Esophagus squamous epithelium (tissue), 5 donors: ENCODE measurements around the gene ZSWIM5. TPM values are rescaled to one million over a fixed set of nuclear protein-coding genes. Genes with fewer than 3 reads are reported as not detected.
"Not testable (repeated sequence)": the region's sequence is repeated elsewhere in the genome, so short reads cannot be mapped to it uniquely, and the experiment has no call there.

Experiments used
- DNase-seq: peaks from one replicate; lab custom pipeline; 2025; lab: John Stamatoyannopoulos, UW
- H3K27ac ChIP-seq, 4 donors: fragments of 200-600 bp; sonication (generic); one replicate each; pipeline ENCODE4 v1.5.1; 2016 to 2019; ENCODE audit warnings: mild to moderate bottlenecking in 1 of 4
- H3K27me3 ChIP-seq, 4 donors: fragments of 200-600 bp; sonication (generic); 1 replicate in 3 of 4; 2 replicates in 1 of 4; pipeline versions ENCODE4 v1.5.1 to v1.6.0; 2017 to 2021; ENCODE audit warnings: antibody characterized with exemption in 1 of 4
- H3K36me3 ChIP-seq, 3 donors: fragments of 200-600 bp; sonication (generic); one replicate each; pipeline ENCODE4 v1.5.1; 2016 to 2019
- H3K4me1 ChIP-seq, 3 donors: fragments of 200-600 bp; sonication (generic); one replicate each; pipeline ENCODE4 v1.5.1; 2017 to 2019
- H3K4me3 ChIP-seq, 4 donors: fragments of 200-600 bp; sonication (generic); 1 replicate in 3 of 4; 2 replicates in 1 of 4; pipeline ENCODE4 v1.5.1; 2016 to 2019; ENCODE audit warnings: mild to moderate bottlenecking in 2 of 4, moderate library complexity in 1 of 4
- H3K9me3 ChIP-seq, 3 donors: fragments of 200-600 bp; sonication (generic); one replicate each; pipeline ENCODE4 v1.5.1; 2016 to 2019
- POLR2A ChIP-seq, 4 donors: fragments of 450-650 bp; IDR thresholded peaks; one replicate each; pipeline ENCODE4 v1.6.1; 2017; ENCODE audit warnings: antibody characterized with exemption in 4 of 4, mild to moderate bottlenecking in 4 of 4, moderate library complexity in 3 of 4
- WGBS, 2 donors: methylation state at CpG; one replicate each; pipeline ENCODE4 v1.1.5; 2018; 5-methylcytosine and 5-hydroxymethylcytosine counted together
- intact Hi-C: fragments of 100-400 bp; cut with DNase I; formaldehyde crosslinking; loops from one replicate; pipeline ENCODE4 v1.15.0; 2022
- total RNA-seq, 4 donors: library from RNA; depleted of rRNA; stranded (reverse); fragments of >200 nt; gene quantifications; one replicate each; pipeline ENCODE4 v1.1.0, GENCODE V29; 2016
- TF ChIP-seq, protein P1 (sequence below), 6 experiments: fragments of 450-650 bp in 4 of 6; fragments of 200-600 bp in 2 of 6; sonication (generic) in 2 of 6; IDR thresholded peaks; one replicate each; pipeline ENCODE4 v1.5.1; 2016 to 2019; ENCODE audit warnings: antibody characterized with exemption in 6 of 6, mild to moderate bottlenecking in 4 of 6, moderate library complexity in 4 of 6
- donor health status: DM: yes; HTN: yes; CAD: no.

ZSWIM5 gene
- total RNA-seq, 4 donors from 2014 or later, result 0.66 to 2.7 (median 1.6) TPM

DNA sequence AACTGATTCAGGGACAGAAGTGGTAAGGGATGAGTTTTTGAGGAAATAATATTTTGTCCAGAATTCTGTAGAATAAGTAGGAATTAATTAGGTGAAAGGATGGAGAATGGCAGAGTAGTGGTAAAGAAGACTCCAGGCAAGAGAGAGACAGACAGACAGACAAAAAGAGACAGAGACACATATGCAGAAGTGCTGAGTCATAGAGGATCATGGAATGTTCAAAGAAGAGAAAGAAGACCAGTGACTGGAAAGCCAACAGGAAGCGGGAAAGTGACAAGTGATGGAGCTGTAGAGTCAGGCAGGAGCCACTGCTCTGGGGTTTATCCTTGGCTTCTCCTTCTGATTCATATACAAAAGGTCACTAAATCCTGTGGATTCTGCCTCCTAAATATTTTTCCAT lies 108.5 kb downstream of the ZSWIM5 start:
- H3K27ac ChIP-seq, result no peak overlapping the region
- TF ChIP-seq, protein P1, sequence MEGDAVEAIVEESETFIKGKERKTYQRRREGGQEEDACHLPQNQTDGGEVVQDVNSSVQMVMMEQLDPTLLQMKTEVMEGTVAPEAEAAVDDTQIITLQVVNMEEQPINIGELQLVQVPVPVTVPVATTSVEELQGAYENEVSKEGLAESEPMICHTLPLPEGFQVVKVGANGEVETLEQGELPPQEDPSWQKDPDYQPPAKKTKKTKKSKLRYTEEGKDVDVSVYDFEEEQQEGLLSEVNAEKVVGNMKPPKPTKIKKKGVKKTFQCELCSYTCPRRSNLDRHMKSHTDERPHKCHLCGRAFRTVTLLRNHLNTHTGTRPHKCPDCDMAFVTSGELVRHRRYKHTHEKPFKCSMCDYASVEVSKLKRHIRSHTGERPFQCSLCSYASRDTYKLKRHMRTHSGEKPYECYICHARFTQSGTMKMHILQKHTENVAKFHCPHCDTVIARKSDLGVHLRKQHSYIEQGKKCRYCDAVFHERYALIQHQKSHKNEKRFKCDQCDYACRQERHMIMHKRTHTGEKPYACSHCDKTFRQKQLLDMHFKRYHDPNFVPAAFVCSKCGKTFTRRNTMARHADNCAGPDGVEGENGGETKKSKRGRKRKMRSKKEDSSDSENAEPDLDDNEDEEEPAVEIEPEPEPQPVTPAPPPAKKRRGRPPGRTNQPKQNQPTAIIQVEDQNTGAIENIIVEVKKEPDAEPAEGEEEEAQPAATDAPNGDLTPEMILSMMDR (IDR thresholded peaks at IDR 0.05), result no peak
- TF ChIP-seq POLR2A (IDR thresholded peaks at IDR 0.05), result no peak
- no peaks in the 10 kb centered on the region for H3K27me3 ChIP-seq
- H3K36me3 ChIP-seq, result no peaks in the 10 kb centered on the region
- DNase-seq, result no peak
- peaks cover 0 to 4% (median 0%) of the 10 kb centered on the region in 3 donors for H3K4me1 ChIP-seq
- H3K9me3 ChIP-seq, result no peaks in the 10 kb centered on the region
- intact Hi-C loops, result no loop called here
- H3K4me3 ChIP-seq, result no peak overlapping the region
- WGBS, 2 donors, result 89 to 94% methylated on average over 1 of the region's 1 CpG

- Histone ChIP-seq H3K4me1 (peaks cover 0 to 4% (median 0%) of the 10 kb centered on the region in 3 donors), H3K27ac (no peak overlapping the region), H3K36me3 (no peaks in the 10 kb centered on the region), H3K27me3 (no peaks in the 10 kb centered on the region), H3K9me3 (no peaks in the 10 kb centered on the region), H3K4me3 (no peak overlapping the region)
- WGBS, 2 donors, result 44 to 50% methylated on average over 2 of the region's 2 CpGs
- intact Hi-C loops, result no loop called here
- no peak for DNase-seq
- TF ChIP-seq, protein P1 (IDR thresholded peaks at IDR 0.05), result no peak
- TF ChIP-seq POLR2A (IDR thresholded peaks at IDR 0.05), result no peak
Measured at GRCh38 chr1:45097079-45097478, 109.3 kb downstream of the ZSWIM5 start.

DNA sequence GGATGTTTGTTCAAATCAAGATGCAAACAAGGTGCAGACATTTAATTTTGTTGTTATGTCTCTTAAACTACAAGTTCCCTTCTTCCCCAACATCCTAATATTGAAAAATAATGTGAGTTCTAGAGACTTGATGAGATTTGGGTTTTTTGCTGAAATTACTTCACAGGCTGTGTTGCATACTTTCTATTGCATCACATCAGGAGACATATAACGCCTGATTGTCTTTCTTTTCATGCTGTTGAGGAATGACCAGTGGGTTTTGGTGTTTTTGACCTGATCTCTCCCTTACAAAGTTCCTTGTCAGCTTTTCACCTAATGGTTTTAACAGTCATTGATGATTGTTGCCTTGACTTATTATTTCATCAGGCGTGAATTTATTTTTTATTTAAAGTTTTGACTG lies 111.0 kb downstream of the ZSWIM5 start:
- intact Hi-C loops, result no loop called here
- Histone ChIP-seq H3K27ac (no peak overlapping the region), H3K36me3 (no peaks in the 10 kb centered on the region), H3K9me3 (no peaks in the 10 kb centered on the region), H3K4me3 (no peak overlapping the region), H3K27me3 (no peaks in the 10 kb centered on the region), H3K4me1 (peaks cover 0 to 4% (median 0%) of the 10 kb centered on the region in 3 donors)
- 86 to 93% methylated on average over 2 of the region's 2 CpGs for WGBS, 2 donors
- TF ChIP-seq POLR2A (IDR thresholded peaks at IDR 0.05), result no peak
- TF ChIP-seq, protein P1 (IDR thresholded peaks at IDR 0.05), result no peak
- DNase-seq, result no peak

DNA sequence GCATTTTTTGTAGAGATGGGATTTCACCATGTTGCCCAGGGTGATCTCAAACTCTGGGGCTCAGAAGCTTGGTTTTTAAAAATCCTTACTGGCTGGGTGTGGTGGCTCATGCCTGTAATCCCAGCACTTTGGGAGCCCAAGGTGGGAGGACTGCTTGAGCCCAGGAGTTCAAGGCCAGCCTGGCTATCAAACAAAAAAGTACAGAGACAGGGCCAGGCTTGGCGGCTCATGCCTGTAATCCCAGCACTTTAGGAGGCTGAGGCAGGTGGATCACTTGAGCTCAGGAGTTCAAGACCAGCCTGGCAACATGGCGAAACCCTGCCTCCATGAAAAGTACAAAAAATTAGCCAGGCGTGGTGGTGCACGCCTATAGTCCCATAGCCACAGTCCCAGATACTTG lies 112.0 kb downstream of the ZSWIM5 start:
- DNase-seq, H3K36me3 ChIP-seq, intact Hi-C loops, H3K4me3 ChIP-seq, H3K4me1 ChIP-seq, H3K27me3 ChIP-seq, H3K27ac ChIP-seq, H3K9me3 ChIP-seq: not testable (repeated sequence)
- 88 to 100% methylated on average over 2 of the region's 4 CpGs for WGBS, 2 donors

DNA sequence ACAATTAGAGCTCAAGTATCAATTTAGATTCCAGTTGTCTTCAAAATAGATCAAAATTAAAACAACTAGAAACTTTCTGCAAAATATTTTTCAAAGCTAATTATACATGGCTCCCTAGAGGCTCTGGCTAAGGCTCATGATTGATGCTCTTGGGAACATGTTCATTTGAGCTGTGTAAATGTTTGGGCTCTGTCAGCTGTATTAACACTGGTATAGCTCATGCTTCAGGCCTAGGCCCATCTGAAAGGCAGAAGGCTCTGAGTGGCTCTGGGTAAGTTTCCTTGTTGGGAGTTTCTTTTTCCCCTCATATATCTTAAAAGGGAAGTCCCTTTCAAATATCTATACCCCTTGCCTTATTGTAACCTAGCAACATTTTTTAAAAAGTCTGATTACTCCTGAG lies 113.1 kb downstream of the ZSWIM5 start:
- Histone ChIP-seq H3K9me3 (no peaks in the 10 kb centered on the region), H3K36me3 (no peaks in the 10 kb centered on the region), H3K4me1 (peaks cover 0 to 4% (median 0%) of the 10 kb centered on the region in 3 donors), H3K27me3 (no peaks in the 10 kb centered on the region), H3K27ac (no peak overlapping the region), H3K4me3 (no peak overlapping the region)
- DNase-seq, result no peak
- TF ChIP-seq, protein P1 (IDR thresholded peaks at IDR 0.05), result no peak
- TF ChIP-seq POLR2A (IDR thresholded peaks at IDR 0.05), result no peak
- intact Hi-C loops, result no loop called here

GRCh38 chr1:45089711-45090110 lies 116.7 kb downstream of the ZSWIM5 start:
- Histone ChIP-seq H3K36me3 (no peaks in the 10 kb centered on the region), H3K4me3 (no peak overlapping the region), H3K4me1 (no peaks in the 10 kb centered on the region), H3K9me3 (no peaks in the 10 kb centered on the region), H3K27ac (no peak overlapping the region), H3K27me3 (no peaks in the 10 kb centered on the region)
- intact Hi-C loops, result no loop called here
- WGBS, 2 donors, result 69 to 83% methylated on average over 2 of the region's 2 CpGs
- TF ChIP-seq POLR2A (IDR thresholded peaks at IDR 0.05), result no peak
- TF ChIP-seq, protein P1 (IDR thresholded peaks at IDR 0.05), result no peak
- no peak for DNase-seq
